ENCODE results near the gene TAF12. TPM values are rescaled to one million over a fixed set of nuclear protein-coding genes. Genes with fewer than 3 reads are reported as not detected.
"Not testable (repeated sequence)": the region's sequence is repeated elsewhere in the genome, so short reads cannot be mapped to it uniquely, and the experiment has no call there.

The TAF12 gene
- total RNA-seq, 4 donors from 2014 or later = 13.8 to 19.5 (median 15.2) TPM

DNA sequence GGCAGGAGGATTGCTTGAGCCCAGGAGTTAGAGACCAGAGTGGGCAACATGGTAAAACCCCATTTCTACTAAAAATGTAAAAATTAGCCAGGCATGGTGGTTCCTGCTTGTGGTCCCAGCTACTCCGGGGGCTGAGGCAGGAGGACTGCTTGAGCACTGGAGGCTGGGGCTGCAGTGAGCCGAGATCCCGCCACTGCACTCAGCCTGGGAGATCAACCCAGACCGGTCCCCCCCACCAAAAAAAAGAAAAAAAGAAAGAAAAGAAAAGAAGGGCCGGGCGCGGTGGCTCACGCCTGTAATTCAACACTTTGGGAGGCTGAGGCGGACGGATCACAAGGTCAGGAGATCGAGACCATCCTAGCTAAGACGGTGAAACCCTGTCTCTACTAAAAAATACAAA, 23.9 kb upstream of the TAF12 start:
- WGBS, 2 donors (ENCODE audit: low coverage in 1 of 2) = 90 to 99% methylated on average over 2 to 12 of the region's 12 CpGs
- Histone ChIP-seq H3K4me1 (peaks cover 11 to 19% (median 19%) of the 10 kb centered on the region in 4 donors), H3K36me3 (no peaks in the 10 kb centered on the region), H3K4me3 (no peak overlapping the region), H3K27me3 (no peaks in the 10 kb centered on the region), H3K9me3 (no peaks in the 10 kb centered on the region), H3K27ac (no peak overlapping the region)
- intact Hi-C loops (cut with DNase I; ENCODE audit: low total_unique reads) = no loop called here
- TF ChIP-seq POLR2AphosphoS5 (IDR thresholded peaks at IDR 0.05) = no peak
- TF ChIP-seq EP300 (IDR thresholded peaks at IDR 0.05; ENCODE audit: low read depth) = no peak
- no peak for TF ChIP-seq POLR2A (IDR thresholded peaks at IDR 0.05)
- TF ChIP-seq, protein P1, sequence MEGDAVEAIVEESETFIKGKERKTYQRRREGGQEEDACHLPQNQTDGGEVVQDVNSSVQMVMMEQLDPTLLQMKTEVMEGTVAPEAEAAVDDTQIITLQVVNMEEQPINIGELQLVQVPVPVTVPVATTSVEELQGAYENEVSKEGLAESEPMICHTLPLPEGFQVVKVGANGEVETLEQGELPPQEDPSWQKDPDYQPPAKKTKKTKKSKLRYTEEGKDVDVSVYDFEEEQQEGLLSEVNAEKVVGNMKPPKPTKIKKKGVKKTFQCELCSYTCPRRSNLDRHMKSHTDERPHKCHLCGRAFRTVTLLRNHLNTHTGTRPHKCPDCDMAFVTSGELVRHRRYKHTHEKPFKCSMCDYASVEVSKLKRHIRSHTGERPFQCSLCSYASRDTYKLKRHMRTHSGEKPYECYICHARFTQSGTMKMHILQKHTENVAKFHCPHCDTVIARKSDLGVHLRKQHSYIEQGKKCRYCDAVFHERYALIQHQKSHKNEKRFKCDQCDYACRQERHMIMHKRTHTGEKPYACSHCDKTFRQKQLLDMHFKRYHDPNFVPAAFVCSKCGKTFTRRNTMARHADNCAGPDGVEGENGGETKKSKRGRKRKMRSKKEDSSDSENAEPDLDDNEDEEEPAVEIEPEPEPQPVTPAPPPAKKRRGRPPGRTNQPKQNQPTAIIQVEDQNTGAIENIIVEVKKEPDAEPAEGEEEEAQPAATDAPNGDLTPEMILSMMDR (IDR thresholded peaks at IDR 0.05) = no peak
- in situ Hi-C loops (cut with MboI; ENCODE audit: low pct_ligation_motif_present in 1 of 4, low pct_unique_long_range_greater_than_20kb in 1 of 4, low sequenced_read_pairs in 3 of 4) = no loop called here
- no peak for DNase-seq

DNA sequence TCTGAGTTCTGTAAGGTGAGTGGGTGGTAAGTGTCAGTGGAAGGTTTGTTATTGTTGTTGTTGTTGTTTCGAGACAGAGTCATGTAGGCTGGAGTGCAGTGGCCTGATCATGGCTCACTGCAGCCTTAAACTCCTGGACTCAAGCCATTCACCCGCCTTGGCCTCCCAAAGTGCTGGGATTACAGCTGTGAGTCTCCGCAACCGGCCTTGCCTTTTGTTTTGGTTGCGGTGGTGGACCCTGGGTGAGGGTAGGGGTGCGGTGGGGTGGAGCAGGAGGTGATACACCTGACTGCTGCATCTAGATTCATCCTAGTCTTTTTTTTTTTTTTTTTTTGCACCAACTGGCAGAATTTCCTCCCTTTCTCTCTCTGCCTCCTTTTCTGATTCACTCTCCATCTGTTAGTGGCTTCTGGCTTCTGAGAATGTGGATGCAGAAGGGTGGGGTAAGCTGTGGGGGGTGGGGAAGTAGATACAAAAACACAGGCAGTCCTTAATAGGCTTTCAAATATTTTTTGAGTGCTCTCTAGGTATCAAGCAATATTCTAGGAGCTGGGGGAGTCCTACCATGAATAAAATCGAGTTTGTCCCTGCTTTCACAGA, 21.1 kb upstream of the TAF12 start:
- Histone ChIP-seq H3K4me1 (peaks cover 10 to 11% (median 11%) of the 10 kb centered on the region in 4 donors), H3K36me3 (no peaks in the 10 kb centered on the region), H3K27ac (no peak overlapping the region), H3K4me3 (no peak overlapping the region), H3K27me3 (no peaks in the 10 kb centered on the region), H3K9me3 (no peaks in the 10 kb centered on the region)
- 77 to 83% methylated on average over 5 to 7 of the region's 7 CpGs for WGBS, 2 donors (ENCODE audit: low coverage in 1 of 2)
- in situ Hi-C loops (cut with MboI; ENCODE audit: low pct_ligation_motif_present in 1 of 4, low pct_unique_long_range_greater_than_20kb in 1 of 4, low sequenced_read_pairs in 3 of 4) = no loop called here
- TF ChIP-seq, protein P1 (IDR thresholded peaks at IDR 0.05) = no peak
- TF ChIP-seq POLR2A (IDR thresholded peaks at IDR 0.05) = no peak
- no peak for TF ChIP-seq POLR2AphosphoS5 (IDR thresholded peaks at IDR 0.05)
- TF ChIP-seq EP300 (IDR thresholded peaks at IDR 0.05; ENCODE audit: low read depth) = no peak
- no peak for DNase-seq
- intact Hi-C loops (cut with DNase I; ENCODE audit: low total_unique reads) = no loop called here

DNA sequence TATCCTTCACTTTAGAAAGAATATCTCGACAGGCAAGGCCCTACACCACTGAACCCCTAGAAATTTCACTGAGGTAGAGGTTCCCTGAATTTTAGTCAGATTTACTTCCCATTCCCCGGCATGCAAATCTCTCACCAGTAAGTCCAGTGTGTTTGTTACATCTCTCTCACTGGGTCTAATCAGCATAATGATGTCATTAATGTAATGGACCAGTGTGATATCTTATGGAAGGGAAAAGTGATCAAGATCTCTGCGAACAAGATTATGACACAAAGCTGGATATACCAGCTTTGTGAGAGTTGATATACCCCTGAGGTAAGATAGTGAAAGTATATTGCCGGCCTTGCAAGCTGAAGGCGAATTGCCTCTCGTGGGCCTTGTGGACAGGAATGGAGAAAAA, 13.5 kb upstream of the TAF12 start:
- Histone ChIP-seq H3K4me1 (peaks cover 0 to 2% (median 0%) of the 10 kb centered on the region in 4 donors), H3K27ac (no peak overlapping the region), H3K4me3 (no peak overlapping the region), H3K36me3 (no peaks in the 10 kb centered on the region), H3K9me3 (no peaks in the 10 kb centered on the region), H3K27me3 (no peaks in the 10 kb centered on the region)
- in situ Hi-C loops (cut with MboI; ENCODE audit: low pct_ligation_motif_present in 1 of 4, low pct_unique_long_range_greater_than_20kb in 1 of 4, low sequenced_read_pairs in 3 of 4) = no loop called here
- TF ChIP-seq POLR2AphosphoS5 (IDR thresholded peaks at IDR 0.05) = no peak
- no peak for TF ChIP-seq EP300 (IDR thresholded peaks at IDR 0.05; ENCODE audit: low read depth)
- TF ChIP-seq, protein P1 (IDR thresholded peaks at IDR 0.05) = no peak
- TF ChIP-seq POLR2A (IDR thresholded peaks at IDR 0.05) = no peak
- 93 to 94% methylated on average over 3 to 6 of the region's 6 CpGs for WGBS, 2 donors (ENCODE audit: low coverage in 1 of 2)
- no peak for DNase-seq
- intact Hi-C loops (cut with DNase I; ENCODE audit: low total_unique reads) = no loop called here

DNA sequence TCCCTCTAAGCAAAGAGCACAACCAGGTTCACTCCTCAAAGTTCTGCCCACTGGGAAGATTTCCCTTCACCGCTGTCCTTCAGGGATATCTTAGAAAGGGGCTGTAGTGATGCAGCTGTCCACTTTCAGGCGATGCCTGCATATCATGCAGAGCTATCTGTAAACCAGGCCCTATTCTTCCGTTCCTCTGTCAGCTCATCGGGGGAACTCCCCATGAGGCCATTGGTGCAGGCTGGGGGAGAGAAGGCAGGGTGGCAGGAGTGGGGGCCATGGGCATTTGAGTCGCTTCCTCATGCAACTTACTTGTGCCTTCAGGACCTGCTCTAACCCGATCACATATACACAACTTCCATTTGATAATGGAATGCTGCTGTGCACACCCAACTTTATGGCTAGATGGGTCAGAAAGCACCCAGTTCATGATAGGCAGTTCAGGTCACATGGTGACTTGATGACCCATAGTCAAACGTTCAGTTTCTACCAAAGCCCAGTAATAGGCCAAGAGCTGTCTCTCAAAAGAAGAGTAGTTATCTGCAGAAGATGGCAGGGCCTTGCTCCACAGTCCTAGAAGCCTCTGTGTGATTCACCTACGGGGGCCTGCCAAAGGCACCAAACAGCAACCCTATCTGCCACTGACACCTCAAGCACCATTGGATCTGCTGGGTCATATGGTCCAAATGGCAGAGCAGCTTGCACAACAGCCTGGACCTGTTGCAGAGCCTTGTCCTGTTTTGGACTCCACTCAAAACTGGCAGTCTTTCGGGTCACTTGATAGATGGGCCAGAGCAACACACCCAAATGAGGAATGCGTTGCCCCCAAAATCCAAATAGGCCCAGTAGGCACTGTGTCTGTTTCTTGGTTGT, 12.8 kb upstream of the TAF12 start:
- H3K27ac ChIP-seq = peak overlapping the region in 3 of 4 donors; percentile 5 to 49 (median 25)
- not testable (repeated sequence) for DNase-seq, H3K9me3 ChIP-seq

More for the DNA sequence above, 12.8 kb upstream of the TAF12 start:
- intact Hi-C loops (cut with DNase I; ENCODE audit: low total_unique reads); H3K27me3 ChIP-seq; in situ Hi-C loops (cut with MboI; ENCODE audit: low pct_ligation_motif_present in 1 of 4, low pct_unique_long_range_greater_than_20kb in 1 of 4, low sequenced_read_pairs in 3 of 4); H3K36me3 ChIP-seq; H3K4me1 ChIP-seq; H3K4me3 ChIP-seq: not testable (repeated sequence)
- WGBS, 2 donors (ENCODE audit: low coverage in 1 of 2) = 82 to 100% methylated on average over 2 to 10 of the region's 10 CpGs

All from transverse colon (tissue), 4 donors.